OCI-LY1 (cell line): Measurements from ENCODE around the gene CSF2RB.

Experiments
- H2AFZ ChIP-seq: fragments of 200-600 bp; sonication (generic), shearing (Covaris generic); 2 replicates; pipeline ENCODE4 v1.6.0; 2014; ENCODE audit warnings: antibody characterized with exemption, mild to moderate bottlenecking, low read length
- H3F3A ChIP-seq: fragments of 200-600 bp; sonication (generic), shearing (Covaris generic); 2 replicates; pipeline ENCODE4 v1.6.0; 2014; ENCODE audit warnings: mild to moderate bottlenecking, antibody characterized with exemption, low read length, moderate library complexity; ENCODE audit not compliant: insufficient read depth
- H3K27ac ChIP-seq: fragments of 200-600 bp; sonication (generic); 2 replicates; pipeline ENCODE4 v1.5.1; 2014; ENCODE audit warnings: low read length, mixed run types, mild to moderate bottlenecking, low read depth; ENCODE audit not compliant: poor library complexity, severe bottlenecking
- H3K27me3 ChIP-seq: fragments of 200-600 bp; sonication (generic); 2 replicates; pipeline ENCODE4 v1.6.0; 2014; ENCODE audit warnings: antibody characterized with exemption, mild to moderate bottlenecking, low read length, moderate library complexity; ENCODE audit not compliant: insufficient read depth
- H3K36me3 ChIP-seq: fragments of 200-600 bp; sonication (generic); 2 replicates; pipeline ENCODE4 v1.6.1; 2014; ENCODE audit warnings: mild to moderate bottlenecking, antibody characterized with exemption, low read length, moderate library complexity, mixed read lengths; ENCODE audit not compliant: insufficient read depth
- H3K4me1 ChIP-seq: fragments of 200-600 bp; sonication (generic); 2 replicates; pipeline ENCODE4 v1.5.1; 2014; ENCODE audit warnings: mild to moderate bottlenecking, low read length, moderate library complexity; ENCODE audit not compliant: insufficient read depth, severe bottlenecking
- H3K4me2 ChIP-seq: fragments of 200-600 bp; sonication (generic), shearing (Covaris generic); 2 replicates; pipeline ENCODE4 v1.6.1; 2014; ENCODE audit warnings: low read length
- H3K4me3 ChIP-seq: fragments of 200-600 bp; sonication (generic); 2 replicates; pipeline ENCODE4 v1.5.1; 2014; ENCODE audit warnings: low read length, low read depth, mild to moderate bottlenecking, mixed read lengths; ENCODE audit not compliant: poor library complexity, severe bottlenecking
- H3K79me2 ChIP-seq: fragments of 200-600 bp; shearing (Covaris generic); 2 replicates; pipeline ENCODE4 v1.6.1; 2016; ENCODE audit warnings: mixed run types, low read length, mixed read lengths; ENCODE audit not compliant: insufficient read depth
- H3K9ac ChIP-seq: fragments of 200-600 bp; sonication (generic), shearing (Covaris generic); 2 replicates; pipeline ENCODE4 v1.6.1; 2014; ENCODE audit warnings: mild to moderate bottlenecking, low read length, mixed read lengths
- H3K9me2 ChIP-seq: fragments of 200-600 bp; sonication (generic), shearing (Covaris generic); 2 replicates; pipeline ENCODE4 v1.6.1; 2014; ENCODE audit warnings: low read depth, mild to moderate bottlenecking, low read length, mixed read lengths
- H3K9me3 ChIP-seq: fragments of 200-600 bp; shearing (Covaris generic); 2 replicates; pipeline ENCODE4 v1.6.1; 2014; ENCODE audit warnings: low read length, mixed read lengths
- H4K20me1 ChIP-seq: fragments of 200-600 bp; sonication (generic), shearing (Covaris generic); 2 replicates; pipeline ENCODE4 v1.6.0; 2016; ENCODE audit warnings: mild to moderate bottlenecking, low read length; ENCODE audit not compliant: insufficient read depth
- CTCF ChIP-seq: fragments of 200-600 bp; sonication (generic), shearing (Covaris generic); IDR thresholded peaks from 2 replicates; pipeline ENCODE4 v1.5.1; 2017; ENCODE audit warnings: mild to moderate bottlenecking, antibody characterized with exemption, low read length, moderate library complexity, mixed read lengths
- EZH2 ChIP-seq: fragments of 200-600 bp; sonication (generic), shearing (Covaris generic); IDR thresholded peaks from 2 replicates; pipeline ENCODE4 v1.8.0; 2017; ENCODE audit warnings: borderline replicate concordance, mixed run types, mild to moderate bottlenecking, antibody characterized with exemption, low read length, moderate library complexity, mixed read lengths

The CSF2RB gene

GRCh38 chr22:36886016-36886415 is 27.4 kb upstream of the CSF2RB start:
- H3K9me3 ChIP-seq: peaks cover 6% of the 10 kb centered on the region; the same call in 1 of the 2 replicates
- no peaks in the 10 kb centered on the region for H3F3A ChIP-seq
- no peak overlapping the region for H2AFZ ChIP-seq
- no peak overlapping the region for H3K9ac ChIP-seq
- TF ChIP-seq EZH2: no peak
- no peak for TF ChIP-seq CTCF
- H3K4me1 ChIP-seq: no peaks in the 10 kb centered on the region
- no peaks in the 10 kb centered on the region for H3K79me2 ChIP-seq
- H3K4me3 ChIP-seq: no peak overlapping the region
- no peak overlapping the region for H3K4me2 ChIP-seq
- H3K27me3 ChIP-seq: no peaks in the 10 kb centered on the region; the same call in 1 of the 2 replicates
- H3K9me2 ChIP-seq: no peaks in the 10 kb centered on the region
- H3K36me3 ChIP-seq: no peaks in the 10 kb centered on the region
- no peak overlapping the region for H3K27ac ChIP-seq
- H4K20me1 ChIP-seq: no peaks in the 10 kb centered on the region

GRCh38 chr22:36887162-36887561 is 26.3 kb upstream of the CSF2RB start:
- Histone ChIP-seq H3K9ac (no peak overlapping the region), H3K27me3 (no peaks in the 10 kb centered on the region; the same call in 1 of the 2 replicates), H3K27ac (no peak overlapping the region), H3K4me1 (no peaks in the 10 kb centered on the region), H3F3A (no peaks in the 10 kb centered on the region), H3K9me2 (no peaks in the 10 kb centered on the region), H4K20me1 (no peaks in the 10 kb centered on the region), H3K4me3 (no peak overlapping the region), H3K36me3 (no peaks in the 10 kb centered on the region), H3K79me2 (no peaks in the 10 kb centered on the region), H3K9me3 (no peaks in the 10 kb centered on the region), H2AFZ (no peak overlapping the region), H3K4me2 (no peak overlapping the region)
- TF ChIP-seq CTCF (no peak), EZH2 (no peak)

- Histone ChIP-seq H3K4me2 (no peak overlapping the region), H3K36me3 (no peaks in the 10 kb centered on the region), H3K9me2 (no peaks in the 10 kb centered on the region), H3F3A (no peaks in the 10 kb centered on the region), H3K9me3 (no peaks in the 10 kb centered on the region), H3K79me2 (no peaks in the 10 kb centered on the region), H3K4me1 (no peaks in the 10 kb centered on the region), H3K4me3 (no peak overlapping the region), H2AFZ (no peak overlapping the region), H4K20me1 (no peaks in the 10 kb centered on the region), H3K27ac (no peak overlapping the region), H3K27me3 (no peaks in the 10 kb centered on the region), H3K9ac (no peak overlapping the region)
- TF ChIP-seq CTCF (no peak), EZH2 (no peak)
Measured at GRCh38 chr22:36891646-36892045, 21.8 kb upstream of the CSF2RB start.
